H9 (cell line): ENCODE data around the gene WDR87. TPM values are rescaled to one million over a fixed set of nuclear protein-coding genes. Genes with fewer than 3 reads are reported as not detected.

ENCODE experiments used
- DNase-seq: peaks from one replicate; pipeline ENCODE4 v3.0.0-alpha.2; 2017
- H2AFZ ChIP-seq: one replicate; pipeline ENCODE4 v1.6.1; 2013; ENCODE audit warnings: mild to moderate bottlenecking, low read length, control low read depth, moderate library complexity
- H2AK5ac ChIP-seq: 2 replicates; pipeline ENCODE4 v1.6.1; 2013; ENCODE audit warnings: low read length, control low read depth, mixed read lengths; ENCODE audit not compliant: insufficient read length
- H2BK120ac ChIP-seq: one replicate; pipeline ENCODE4 v1.6.1; 2013; ENCODE audit warnings: low read depth, mild to moderate bottlenecking, low read length, control low read depth, inconsistent platforms; ENCODE audit not compliant: poor library complexity, severe bottlenecking
- H2BK12ac ChIP-seq: 2 replicates; pipeline ENCODE4 v1.6.1; 2013; ENCODE audit warnings: low read length, control low read depth, mixed read lengths, low read depth; ENCODE audit not compliant: insufficient read length
- H2BK15ac ChIP-seq: 2 replicates; pipeline ENCODE4 v1.6.1; 2013; ENCODE audit warnings: low read depth, low read length, control low read depth
- H2BK20ac ChIP-seq: one replicate; pipeline ENCODE4 v1.6.1; 2013; ENCODE audit warnings: low read depth, mild to moderate bottlenecking, low read length, control low read depth, inconsistent platforms; ENCODE audit not compliant: poor library complexity, severe bottlenecking
- H2BK5ac ChIP-seq: 2 replicates; pipeline ENCODE4 v1.6.1; 2013; ENCODE audit warnings: low read length, control low read depth, mixed read lengths; ENCODE audit not compliant: insufficient read length
- H3K14ac ChIP-seq: 2 replicates; pipeline ENCODE4 v1.6.1; 2013; ENCODE audit warnings: low read length, control low read depth; ENCODE audit not compliant: insufficient read depth
- H3K18ac ChIP-seq: 2 replicates; pipeline ENCODE4 v1.6.1; 2013; ENCODE audit warnings: low read depth, mild to moderate bottlenecking, mixed read lengths, low read length, control low read depth; ENCODE audit not compliant: insufficient read length
- H3K23ac ChIP-seq: 2 replicates; pipeline ENCODE4 v1.6.1; 2013; ENCODE audit warnings: low read length, control low read depth, mixed read lengths, low read depth; ENCODE audit not compliant: insufficient read length
- H3K23me2 ChIP-seq: 2 replicates; pipeline ENCODE4 v1.6.1; 2013; ENCODE audit warnings: low read depth, mild to moderate bottlenecking, mixed read lengths, low read length, control low read depth; ENCODE audit not compliant: insufficient read length, poor library complexity, severe bottlenecking
- H3K27ac ChIP-seq: 2 replicates; pipeline ENCODE4 v1.5.1; 2013; ENCODE audit warnings: low read length, control low read depth, mixed read lengths, low read depth; ENCODE audit not compliant: insufficient read length
- H3K27me3 ChIP-seq: 2 replicates; pipeline ENCODE4 v1.6.1; 2013; ENCODE audit warnings: low read length, control low read depth, inconsistent platforms; ENCODE audit not compliant: insufficient read depth
- H3K4ac ChIP-seq: 2 replicates; pipeline ENCODE4 v1.6.1; 2013; ENCODE audit warnings: low read depth, mild to moderate bottlenecking, control low read depth, inconsistent platforms, low read length, moderate library complexity
- H3K4me1 ChIP-seq: 2 replicates; pipeline ENCODE4 v1.6.1; 2013; ENCODE audit warnings: low read length, control low read depth, inconsistent platforms; ENCODE audit not compliant: insufficient read depth
- H3K4me2 ChIP-seq: 2 replicates; pipeline ENCODE4 v1.6.1; 2013; ENCODE audit warnings: low read length, control low read depth, mixed read lengths; ENCODE audit not compliant: insufficient read length, insufficient read depth
- H3K56ac ChIP-seq: 2 replicates; pipeline ENCODE4 v1.6.1; 2013; ENCODE audit warnings: low read depth, mild to moderate bottlenecking, mixed read lengths, low read length, control low read depth; ENCODE audit not compliant: insufficient read length
- H3K79me1 ChIP-seq: 2 replicates; pipeline ENCODE4 v1.6.1; 2013; ENCODE audit warnings: low read depth, mild to moderate bottlenecking, moderate library complexity, low read length, control low read depth, inconsistent platforms; ENCODE audit not compliant: insufficient read depth, poor library complexity, severe bottlenecking
- H3K79me2 ChIP-seq: 2 replicates; pipeline ENCODE4 v1.6.1; 2013; ENCODE audit warnings: low read length, control low read depth, inconsistent platforms; ENCODE audit not compliant: insufficient read depth
- H3K9ac ChIP-seq: 2 replicates; pipeline ENCODE4 v1.6.1; 2013; ENCODE audit warnings: low read length, control low read depth, mixed read lengths; ENCODE audit not compliant: insufficient read length; ENCODE audit errors: extremely low read depth
- H3K9me3 ChIP-seq: one replicate; pipeline ENCODE4 v1.6.1; 2013; ENCODE audit warnings: low read depth, low read length, inconsistent platforms; ENCODE audit not compliant: control insufficient read depth
- H3T11ph ChIP-seq: one replicate; pipeline ENCODE4 v1.6.1; 2013; ENCODE audit warnings: mild to moderate bottlenecking, low read length, control low read depth, inconsistent platforms
- H4K20me1 ChIP-seq: one replicate; pipeline ENCODE4 v1.6.1; 2013; ENCODE audit not compliant: control insufficient read depth, insufficient read length, insufficient read depth
- H4K5ac ChIP-seq: 2 replicates; pipeline ENCODE4 v1.6.1; 2013; ENCODE audit warnings: low read depth, mild to moderate bottlenecking, mixed read lengths, low read length, control low read depth; ENCODE audit not compliant: insufficient read length
- H4K8ac ChIP-seq: replicated peaks from 2 replicates; pipeline ENCODE4 v1.6.1; 2013; ENCODE audit warnings: low read length, control low read depth, mixed read lengths, low read depth; ENCODE audit not compliant: insufficient read length
- H4K91ac ChIP-seq: 2 replicates; pipeline ENCODE4 v1.6.1; 2013; ENCODE audit warnings: low read depth, mild to moderate bottlenecking, moderate library complexity, mixed read lengths, low read length, control low read depth; ENCODE audit not compliant: insufficient read length
- H3K27ac Mint-ChIP-seq, 3 experiments: 2 replicates in 2 of 3; 3 replicates in 1 of 3; pipeline ENCODE4 v1.8.0; 2020 to 2021; ENCODE audit warnings: mixed read lengths in 3 of 3, mild to moderate bottlenecking in 1 of 3, moderate library complexity in 1 of 3
- H3K27me3 Mint-ChIP-seq: 2 replicates; pipeline ENCODE4 v1.8.0; 2021; ENCODE audit warnings: low read depth, mild to moderate bottlenecking, moderate library complexity, mixed read lengths
- H3K36me3 Mint-ChIP-seq, 3 experiments: 2 replicates in 2 of 3; 3 replicates in 1 of 3; pipeline ENCODE4 v1.8.0; 2020 to 2021; ENCODE audit warnings: low read depth in 3 of 3, mixed read lengths in 3 of 3; ENCODE audit not compliant: insufficient read depth in 1 of 3
- H3K4me1 Mint-ChIP-seq, 2 experiments: 2 replicates each; pipeline ENCODE4 v1.8.0; 2020; ENCODE audit warnings: mixed read lengths in 2 of 2
- H3K4me3 Mint-ChIP-seq, 2 experiments: 2 replicates in 1 of 2; 3 replicates in 1 of 2; pipeline ENCODE4 v1.8.0; 2020 to 2021; ENCODE audit warnings: mild to moderate bottlenecking in 2 of 2, mixed read lengths in 2 of 2, moderate library complexity in 1 of 2
- H3K9me3 Mint-ChIP-seq, 2 experiments: 2 replicates in 1 of 2; 3 replicates in 1 of 2; pipeline ENCODE4 v1.8.0; 2020; ENCODE audit warnings: mild to moderate bottlenecking in 2 of 2, mixed read lengths in 2 of 2, moderate library complexity in 1 of 2
- WGBS: extraction: QIAGEN DNeasy Blood & Tissue Kit; methylation state at CpG from one replicate; pipeline ENCODE4 v1.1.7; 2013; ENCODE audit warnings: missing lambda C conversion rate, low lambda C conversion rate, mixed read lengths; ENCODE audit not compliant: insufficient read length; ENCODE audit errors: extremely low coverage; 5-methylcytosine and 5-hydroxymethylcytosine counted together
- total RNA-seq: library from RNA; stranded (reverse); gene quantifications from 2 replicates; pipeline ENCODE4 v1.2.1, GENCODE V29; 2021
- TF ChIP-seq, protein P1 (sequence below): fragments of 200-600 bp; sonication (generic); conservative IDR thresholded peaks from 3 replicates; pipeline ENCODE4 v1.8.0; 2021; ENCODE audit warnings: antibody characterized with exemption, mild to moderate bottlenecking

The WDR87 gene
- total RNA-seq, 1 experiment from 2014 or later = not detected

DNA sequence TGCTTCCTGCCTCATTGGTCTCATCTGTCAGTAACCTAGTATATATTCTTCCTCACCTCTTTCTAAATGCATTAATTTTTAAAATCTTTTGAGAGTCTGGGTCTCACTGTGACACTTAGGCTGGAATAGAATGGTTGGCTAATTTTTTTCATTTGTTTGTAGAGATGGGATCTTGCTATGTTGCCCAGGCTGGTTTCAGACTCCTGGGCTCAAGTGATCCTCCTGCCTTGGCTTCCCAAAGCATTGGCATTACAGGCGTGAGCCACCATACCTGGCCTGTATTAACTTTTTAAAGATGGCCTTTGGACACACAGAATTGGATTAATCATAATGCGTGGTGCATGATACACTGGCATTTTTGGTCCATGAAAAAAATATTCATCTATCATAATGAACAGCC is 30.5 kb upstream of the WDR87 start:
- WGBS = no CpG with 5 or more reads among the region's 2 CpGs
- Histone ChIP-seq H3K4me2 (no peak overlapping the region), H3K79me2 (peaks cover 6% of the 10 kb centered on the region; the same call in 1 of the 2 replicates), H2BK20ac (no peak overlapping the region), H4K8ac (no peak overlapping the region), H2AFZ (no peak overlapping the region), H3K4ac (no peak overlapping the region), H2AK5ac (no peak overlapping the region), H3K18ac (no peak overlapping the region), H2BK12ac (no peak overlapping the region), H3K56ac (no peak overlapping the region), H4K5ac (no peak overlapping the region), H4K91ac (no peak overlapping the region), H3K23me2 (peaks cover 5% of the 10 kb centered on the region), H2BK15ac (no peak overlapping the region), H3K4me1 (peaks cover 3% of the 10 kb centered on the region), H3K14ac (no peak overlapping the region), H3K27me3 (no peaks in the 10 kb centered on the region), H3K79me1 (peaks cover 12% of the 10 kb centered on the region), H3K9me3 (peaks cover 6% of the 10 kb centered on the region), H3K23ac (no peak overlapping the region), H4K20me1 (no peaks in the 10 kb centered on the region), H3T11ph (no peak overlapping the region), H3K9ac (no peak overlapping the region), H2BK5ac (no peak overlapping the region), H3K27ac (no peak overlapping the region), H2BK120ac (no peak overlapping the region)
- H3K36me3 Mint-ChIP-seq = peaks cover 33 to 43% (median 38%) of the 10 kb centered on the region in 3 experiments
- no peak overlapping the region for H3K4me3 Mint-ChIP-seq
- H3K27ac Mint-ChIP-seq = no peak overlapping the region
- peaks cover 22 to 35% of the 10 kb centered on the region in 2 experiments for H3K4me1 Mint-ChIP-seq
- no peak for DNase-seq
- peaks cover 25 to 26% of the 10 kb centered on the region in 2 experiments for H3K9me3 Mint-ChIP-seq
- TF ChIP-seq, protein P1, sequence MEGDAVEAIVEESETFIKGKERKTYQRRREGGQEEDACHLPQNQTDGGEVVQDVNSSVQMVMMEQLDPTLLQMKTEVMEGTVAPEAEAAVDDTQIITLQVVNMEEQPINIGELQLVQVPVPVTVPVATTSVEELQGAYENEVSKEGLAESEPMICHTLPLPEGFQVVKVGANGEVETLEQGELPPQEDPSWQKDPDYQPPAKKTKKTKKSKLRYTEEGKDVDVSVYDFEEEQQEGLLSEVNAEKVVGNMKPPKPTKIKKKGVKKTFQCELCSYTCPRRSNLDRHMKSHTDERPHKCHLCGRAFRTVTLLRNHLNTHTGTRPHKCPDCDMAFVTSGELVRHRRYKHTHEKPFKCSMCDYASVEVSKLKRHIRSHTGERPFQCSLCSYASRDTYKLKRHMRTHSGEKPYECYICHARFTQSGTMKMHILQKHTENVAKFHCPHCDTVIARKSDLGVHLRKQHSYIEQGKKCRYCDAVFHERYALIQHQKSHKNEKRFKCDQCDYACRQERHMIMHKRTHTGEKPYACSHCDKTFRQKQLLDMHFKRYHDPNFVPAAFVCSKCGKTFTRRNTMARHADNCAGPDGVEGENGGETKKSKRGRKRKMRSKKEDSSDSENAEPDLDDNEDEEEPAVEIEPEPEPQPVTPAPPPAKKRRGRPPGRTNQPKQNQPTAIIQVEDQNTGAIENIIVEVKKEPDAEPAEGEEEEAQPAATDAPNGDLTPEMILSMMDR = no peak
- H3K27me3 Mint-ChIP-seq = no peaks in the 10 kb centered on the region
